ENCODE measurements around the gene CCDC172.

Gene CCDC172

GRCh38 chr10:116312548-116312947 lies 11.7 kb upstream of the CCDC172 start:
- Histone ChIP-seq H3K4me3 (ENCODE audit: low read depth, low read length) (no peak overlapping the region), H3K27ac (ENCODE audit: extremely low read depth, low read depth, low read length) (no peak overlapping the region), H3K9me3 (ENCODE audit: control insufficient read depth, insufficient read depth, low read depth, low read length) (no peaks in the 10 kb centered on the region), H3K36me3 (ENCODE audit: control insufficient read depth in 2 of 2, insufficient read depth in 1 of 2, low read length in 2 of 2) (no peaks in the 10 kb centered on the region), H3K4me1 (ENCODE audit: control insufficient read depth, insufficient read depth, low read length) (peaks cover 9% of the 10 kb centered on the region)
- no peak for TF ChIP-seq ZNF501 (tag by site-specific recombination; IDR thresholded peaks at IDR 0.05)
- TF ChIP-seq RBAK (tag by site-specific recombination; IDR thresholded peaks at IDR 0.05), result no peak
- TF ChIP-seq KLF10 (tag by site-specific recombination; IDR thresholded peaks at IDR 0.05), result no peak
- no peak for TF ChIP-seq ZNF654 (tag by site-specific recombination; IDR thresholded peaks at IDR 0.05; ENCODE audit: low read depth)
- no peak for TF ChIP-seq ZBTB44 (tag by site-specific recombination; IDR thresholded peaks at IDR 0.05)
- no peak for TF ChIP-seq ZNF677 (tag by site-specific recombination; IDR thresholded peaks at IDR 0.05)
- TF ChIP-seq ZNF362 (tag by site-specific recombination; IDR thresholded peaks at IDR 0.05), result no peak
- no peak for TF ChIP-seq CTCF (tag by site-specific recombination; IDR thresholded peaks at IDR 0.05)
- TF ChIP-seq ZNF202 (tag by site-specific recombination; IDR thresholded peaks at IDR 0.05; ENCODE audit: borderline replicate concordance), result no peak
- TF ChIP-seq ZBTB20 (tag by site-specific recombination; IDR thresholded peaks at IDR 0.05), result no peak
- no peak for TF ChIP-seq ZNF157 (tag by site-specific recombination; IDR thresholded peaks at IDR 0.05)
- no peak for TF ChIP-seq ZNF843 (tag by site-specific recombination; IDR thresholded peaks at IDR 0.05)
- TF ChIP-seq ZNF558 (tag by site-specific recombination; IDR thresholded peaks at IDR 0.05), result no peak
- no peak for TF ChIP-seq PRDM2 (tag by site-specific recombination; IDR thresholded peaks at IDR 0.05; ENCODE audit: borderline replicate concordance)
- POLR2A ChIA-PET, result no interaction called here
- CTCF ChIA-PET, result interaction anchor here (0.7 kb wide), 1 partner anchor 858 kb away, joined by 3 read pairs; no protein-coding TSS in a partner anchor

GRCh38 chr10:116316503-116316902 lies 7.7 kb upstream of the CCDC172 start:
- ChIA-PET CTCF (interaction anchor here (0.6 to 0.7 kb wide), 2 partner anchors 431 to 898 kb away, joined by 3 read pairs; no protein-coding TSS in a partner anchor), POLR2A (no interaction called here)
- no peaks in the 10 kb centered on the region for H3K36me3 ChIP-seq (ENCODE audit: control insufficient read depth in 2 of 2, insufficient read depth in 1 of 2, low read length in 2 of 2)
- no peak for TF ChIP-seq ZNF239 (tag by site-specific recombination; IDR thresholded peaks at IDR 0.05)
- TF ChIP-seq PRDM6 (tag by site-specific recombination; IDR thresholded peaks at IDR 0.05), result 0 out of 2 replicates have a peak, but pooled peaks have one; percentile 43
- no peak for TF ChIP-seq ZNF510 (tag by site-specific recombination; IDR thresholded peaks at IDR 0.05; ENCODE audit: insufficient replicate concordance)
- no peak for TF ChIP-seq HOXC10 (CRISPR knock-in tag; IDR thresholded peaks at IDR 0.05)
- no peak for TF ChIP-seq EGR2 (tag by site-specific recombination; IDR thresholded peaks at IDR 0.05; ENCODE audit: low read depth)
- TF ChIP-seq ZNF629 (tag by site-specific recombination; IDR thresholded peaks at IDR 0.05), result no peak
- TF ChIP-seq ZIC2 (tag by site-specific recombination; IDR thresholded peaks at IDR 0.05), result no peak
- H3K4me1 ChIP-seq (ENCODE audit: control insufficient read depth, insufficient read depth, low read length), result peaks cover 6% of the 10 kb centered on the region
- no peak overlapping the region for H3K4me3 ChIP-seq (ENCODE audit: low read depth, low read length)
- H3K9me3 ChIP-seq (ENCODE audit: control insufficient read depth, insufficient read depth, low read depth, low read length), result no peaks in the 10 kb centered on the region
- no peak overlapping the region for H3K27ac ChIP-seq (ENCODE audit: extremely low read depth, low read depth, low read length)

Measured in HEK293 (cell line).